WERI-Rb-1 (cell line): ENCODE measurements around the gene CDC25A.

ENCODE experiments used
- DNase-seq: peaks from one replicate; pipeline ENCODE4 v3.0.0-alpha.2; 2020
- H3K27ac ChIP-seq: fragments of 250-450 bp; sonication (Bioruptor Pico); 2 replicates; pipeline ENCODE4 v1.5.1; 2020; ENCODE audit warnings: mild to moderate bottlenecking, moderate library complexity
- H3K27me3 ChIP-seq: fragments of 250-450 bp; sonication (Bioruptor Pico); 2 replicates; pipeline ENCODE4 v1.5.1; 2021; ENCODE audit warnings: mild to moderate bottlenecking, low read depth, moderate library complexity; ENCODE audit not compliant: insufficient read depth, severe bottlenecking
- H3K36me3 ChIP-seq: fragments of 250-450 bp; sonication (Bioruptor Pico); 2 replicates; pipeline ENCODE4 v1.5.1; 2020; ENCODE audit warnings: mild to moderate bottlenecking, moderate library complexity
- H3K4me3 ChIP-seq: 2 replicates; pipeline ENCODE4 v1.5.1; 2011; ENCODE audit warnings: low read depth, mild to moderate bottlenecking, control low read depth, low read length
- H3K9me3 ChIP-seq: fragments of 250-450 bp; sonication (Bioruptor Pico); 2 replicates; pipeline ENCODE4 v1.5.1; 2021; ENCODE audit warnings: mild to moderate bottlenecking, moderate library complexity; ENCODE audit not compliant: severe bottlenecking
- CTCF ChIP-seq: IDR thresholded peaks from 2 replicates; pipeline ENCODE4 v1.5.1; 2011; ENCODE audit warnings: low read depth, mild to moderate bottlenecking, control low read depth, inconsistent platforms, low read length

The CDC25A gene

DNA sequence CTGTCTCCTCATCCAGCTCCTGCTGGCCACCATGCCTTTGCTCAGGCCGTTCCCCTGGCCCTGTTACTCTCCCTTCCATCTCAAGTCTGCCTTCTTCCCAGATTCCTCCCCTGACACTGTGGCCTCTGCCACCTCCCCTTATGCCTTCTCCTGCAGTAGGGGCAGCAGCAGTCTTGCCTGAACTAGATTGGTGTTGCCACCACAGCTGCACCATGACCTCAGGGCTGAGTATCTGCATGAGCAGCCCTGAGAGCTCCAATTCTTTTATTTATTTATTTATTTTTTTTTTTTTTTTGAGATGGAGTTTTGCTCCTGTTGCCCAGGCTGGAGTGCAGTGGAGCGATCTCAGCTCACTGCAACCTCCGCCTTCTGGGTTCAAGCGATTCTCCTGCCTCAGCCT lies 21.2 kb upstream of the CDC25A start:
- DNase-seq = no peak
- Histone ChIP-seq H3K4me3 (no peak overlapping the region), H3K27me3 (no peaks in the 10 kb centered on the region), H3K9me3 (no peaks in the 10 kb centered on the region), H3K36me3 (no peaks in the 10 kb centered on the region), H3K27ac (no peak overlapping the region)
- no peak for TF ChIP-seq CTCF

DNA sequence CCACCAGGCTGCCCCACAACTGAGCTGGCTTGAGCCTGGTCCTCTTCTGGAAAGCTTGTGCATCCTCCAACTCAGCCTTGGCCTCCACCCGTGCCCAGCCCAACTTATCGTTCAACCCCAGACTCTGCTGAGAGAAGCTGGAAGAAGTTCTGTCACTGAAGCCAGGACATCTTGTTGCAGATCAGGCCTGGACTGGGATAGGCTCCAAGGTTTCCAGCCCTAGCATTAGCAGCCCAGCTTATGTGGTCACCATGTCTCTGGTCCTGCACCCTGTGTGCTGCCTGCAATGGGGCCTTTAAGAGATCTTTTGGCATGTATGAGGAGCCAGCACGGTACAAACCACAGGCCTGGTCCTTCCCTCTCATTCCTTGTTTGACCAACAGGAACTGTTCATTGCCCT lies 19.9 kb upstream of the CDC25A start:
- no peak for DNase-seq
- H3K27ac ChIP-seq = no peak overlapping the region
- no peak for TF ChIP-seq CTCF

DNA sequence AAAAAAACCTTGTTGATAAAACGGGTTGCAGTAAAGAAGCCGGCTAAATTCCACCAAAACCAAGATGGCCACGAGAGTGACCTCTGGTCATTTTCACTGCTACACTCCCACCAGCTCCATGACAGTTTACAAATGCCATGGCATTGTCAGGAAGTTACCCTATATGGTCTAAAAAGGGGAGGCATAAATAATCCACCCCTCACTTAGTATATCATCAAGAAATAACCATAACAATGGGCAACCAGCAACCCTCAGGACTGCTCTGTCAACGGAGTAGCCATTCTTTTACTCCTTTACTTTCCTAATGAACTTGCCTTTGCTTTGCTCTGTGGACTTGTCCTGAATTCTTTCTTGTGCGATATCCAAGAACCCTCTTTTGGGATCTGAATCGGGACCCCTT lies 14.4 kb upstream of the CDC25A start:
- no peak overlapping the region for H3K4me3 ChIP-seq
- TF ChIP-seq CTCF = no peak
- H3K27me3 ChIP-seq = no peaks in the 10 kb centered on the region
- no peak overlapping the region for H3K27ac ChIP-seq
- no peaks in the 10 kb centered on the region for H3K36me3 ChIP-seq
- DNase-seq = no peak
- no peaks in the 10 kb centered on the region for H3K9me3 ChIP-seq

More for the DNA sequence above, 19.9 kb upstream of the CDC25A start:
- Histone ChIP-seq H3K36me3 (no peaks in the 10 kb centered on the region), H3K4me3 (no peak overlapping the region), H3K27me3 (no peaks in the 10 kb centered on the region), H3K9me3 (no peaks in the 10 kb centered on the region)

- DNase-seq = no peak
- TF ChIP-seq CTCF = no peak
- Histone ChIP-seq H3K36me3 (no peaks in the 10 kb centered on the region), H3K27me3 (no peaks in the 10 kb centered on the region), H3K9me3 (no peaks in the 10 kb centered on the region), H3K4me3 (no peak overlapping the region), H3K27ac (no peak overlapping the region)
These were observed 10.9 kb upstream of the CDC25A start for GRCh38 chr3:48199117-48199516.

GRCh38 chr3:48196611-48197010 lies 8.4 kb upstream of the CDC25A start:
- Histone ChIP-seq H3K27ac (no peak overlapping the region), H3K4me3 (no peak overlapping the region), H3K9me3 (no peaks in the 10 kb centered on the region), H3K27me3 (no peaks in the 10 kb centered on the region), H3K36me3 (no peaks in the 10 kb centered on the region)
- no peak for TF ChIP-seq CTCF
- DNase-seq = no peak

GRCh38 chr3:48194446-48195071 lies 6.3 kb upstream of the CDC25A start:
- no peaks in the 10 kb centered on the region for H3K27me3 ChIP-seq
- DNase-seq = peak; percentile 74
- TF ChIP-seq CTCF = peak; percentile 83
- H3K9me3 ChIP-seq = no peaks in the 10 kb centered on the region
- H3K27ac ChIP-seq = no peak overlapping the region
- H3K4me3 ChIP-seq = no peak overlapping the region
- H3K36me3 ChIP-seq = no peaks in the 10 kb centered on the region
